Activated T-cell treated with anti-CD3 and anti-CD28 coated beads for 24 hours (primary cell): ENCODE data around the gene TWIST2.

Source experiments
- DNase-seq: peaks from one replicate; pipeline ENCODE4 v3.0.0-alpha.2; 2020; ENCODE audit warnings: low read depth

TWIST2 gene

DNA sequence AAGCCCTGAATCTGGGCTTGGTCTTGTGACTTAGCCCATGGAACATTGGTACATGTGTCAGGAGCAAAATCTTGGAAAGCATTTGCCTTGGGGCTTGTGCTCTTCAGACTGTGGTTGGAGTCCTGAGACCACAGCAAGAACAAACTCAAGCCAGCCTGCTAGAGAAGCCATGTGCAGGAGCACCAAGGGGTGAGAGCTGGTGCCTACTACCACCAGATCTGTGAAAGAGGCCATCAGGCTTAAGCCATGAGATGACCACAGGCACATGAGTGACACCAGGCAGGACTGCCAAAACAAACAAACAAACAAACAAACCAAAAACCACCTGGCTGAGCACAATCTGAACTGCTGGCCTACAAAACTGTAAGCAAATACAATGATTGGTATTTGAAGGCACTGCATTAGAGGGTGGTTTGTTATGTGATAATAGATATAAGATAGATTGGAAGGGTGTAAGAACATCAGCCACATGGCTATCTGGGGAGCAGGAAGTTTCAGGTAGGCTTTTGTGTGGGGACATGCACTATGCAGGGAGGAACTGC is 9.0 kb upstream of the TWIST2 start:
- no peak for DNase-seq

DNA sequence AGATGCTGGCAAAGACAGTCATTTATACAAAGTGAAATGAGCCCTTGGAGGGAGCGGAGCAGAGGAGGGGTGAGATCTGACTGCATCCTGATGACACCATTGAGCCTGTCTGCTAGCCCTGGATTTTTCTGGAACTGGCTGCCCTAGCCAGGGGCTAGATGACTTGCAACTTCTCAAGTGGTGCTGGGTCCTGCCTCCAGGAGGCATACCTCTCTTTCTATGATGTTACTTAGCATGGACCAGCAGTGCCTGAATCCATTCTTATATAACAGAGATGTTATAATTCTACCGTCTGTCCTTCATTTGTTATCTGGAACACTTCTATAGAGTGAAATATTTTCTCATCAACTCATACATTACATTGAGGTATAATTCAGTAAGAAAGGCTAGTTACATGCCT is 8.5 kb upstream of the TWIST2 start:
- no peak for DNase-seq

DNA sequence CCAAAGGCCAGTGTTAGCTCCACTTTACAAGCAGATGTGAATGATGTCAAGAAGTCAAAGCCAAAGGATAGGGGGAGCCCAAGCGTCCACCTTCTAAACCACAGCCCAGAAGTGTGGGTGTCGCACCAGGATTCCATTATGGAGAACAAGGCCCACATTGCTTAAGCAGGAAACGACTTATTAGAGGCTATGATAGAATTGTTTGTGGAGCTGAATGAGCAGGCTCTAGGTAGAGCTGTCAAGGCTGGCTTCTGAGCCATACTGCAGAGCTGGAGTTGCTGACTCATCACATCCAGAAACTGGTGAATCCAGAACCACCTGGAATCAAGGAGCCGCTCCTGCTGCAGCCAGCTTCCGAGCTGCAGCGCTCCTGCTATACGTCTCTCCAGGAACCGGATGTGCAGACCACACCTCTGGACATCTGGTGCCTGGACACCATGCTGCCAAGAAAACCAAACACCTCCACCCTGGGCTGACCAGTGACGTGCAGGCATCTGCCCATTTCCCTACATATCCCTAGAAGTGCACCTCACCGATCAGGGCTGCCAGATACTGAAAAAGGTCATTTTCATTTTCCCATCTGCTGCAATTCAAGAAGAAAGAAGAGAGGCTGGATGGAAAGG is 6.2 kb upstream of the TWIST2 start:
- DNase-seq, result no peak

DNA sequence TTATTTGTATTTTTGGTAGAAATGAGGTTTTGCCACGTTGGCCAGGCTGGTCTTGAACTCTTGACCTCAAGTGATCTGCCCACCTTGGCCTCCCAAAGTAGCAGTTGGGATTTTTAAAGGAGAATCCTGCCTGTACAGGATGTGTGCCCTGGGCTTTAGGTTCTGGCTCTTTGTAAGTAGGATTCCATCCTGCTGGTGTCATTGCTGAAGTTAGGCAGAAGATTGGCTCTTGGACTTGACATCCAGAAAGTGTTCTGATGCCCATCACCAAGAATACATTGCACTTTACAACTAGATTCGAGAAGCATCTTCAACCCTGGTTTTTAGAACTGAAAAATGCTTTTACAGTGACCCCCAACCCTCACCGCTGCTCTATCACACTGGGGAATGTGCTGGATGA is 4.4 kb upstream of the TWIST2 start:
- no peak for DNase-seq

DNA sequence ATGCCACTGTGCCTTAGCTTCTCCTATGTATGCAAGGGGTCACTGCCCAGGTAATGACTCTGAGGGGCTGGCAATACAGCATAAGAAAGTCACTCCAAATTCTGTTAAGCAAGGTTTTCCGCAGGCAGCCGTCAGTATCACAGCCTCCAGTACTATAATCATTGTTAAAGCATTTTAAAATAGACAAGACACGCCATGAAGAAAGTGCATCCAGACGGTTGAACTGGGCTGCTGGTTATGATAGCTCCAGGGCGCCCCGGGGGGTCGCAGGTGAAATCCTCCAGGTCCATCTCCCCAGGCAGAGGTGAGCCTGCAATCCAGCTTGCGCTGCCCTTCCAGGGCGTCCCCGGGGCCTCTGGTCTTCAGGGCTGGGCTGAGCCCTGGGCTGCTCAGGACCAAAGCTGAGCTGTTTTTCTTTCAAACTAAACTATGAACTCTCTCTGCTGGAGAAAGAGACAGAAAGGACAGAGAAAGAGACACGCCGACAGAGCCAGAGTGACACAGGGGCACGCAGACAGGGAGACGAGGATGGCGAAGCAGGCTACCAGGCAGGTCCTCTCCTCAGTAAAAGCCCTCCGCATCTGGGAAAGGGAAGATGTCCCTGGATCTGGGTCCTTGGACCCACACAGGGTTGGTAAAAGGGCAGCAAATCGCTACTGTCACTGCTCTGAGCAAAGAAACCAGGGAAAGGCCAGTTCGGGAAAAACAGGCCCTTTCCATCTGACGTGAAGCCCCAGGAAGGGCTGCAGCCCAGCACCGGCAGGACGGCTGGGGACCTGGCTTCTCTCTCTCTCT is 2.1 kb upstream of the TWIST2 start:
- DNase-seq, result no peak

DNA sequence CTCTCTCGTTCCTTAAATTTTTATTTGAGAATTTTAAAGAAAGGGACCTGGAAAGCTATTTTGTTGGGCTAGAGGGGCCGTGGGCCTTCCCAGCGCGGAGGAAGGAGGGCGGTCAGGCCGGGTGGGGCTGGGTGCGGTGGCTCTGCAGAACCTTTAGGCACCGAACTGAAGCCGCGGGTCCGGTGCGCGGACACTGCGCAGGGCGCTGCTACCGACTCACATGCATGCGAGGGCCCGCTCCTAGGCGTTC is 1.6 kb upstream of the TWIST2 start:
- DNase-seq, result no peak

DNA sequence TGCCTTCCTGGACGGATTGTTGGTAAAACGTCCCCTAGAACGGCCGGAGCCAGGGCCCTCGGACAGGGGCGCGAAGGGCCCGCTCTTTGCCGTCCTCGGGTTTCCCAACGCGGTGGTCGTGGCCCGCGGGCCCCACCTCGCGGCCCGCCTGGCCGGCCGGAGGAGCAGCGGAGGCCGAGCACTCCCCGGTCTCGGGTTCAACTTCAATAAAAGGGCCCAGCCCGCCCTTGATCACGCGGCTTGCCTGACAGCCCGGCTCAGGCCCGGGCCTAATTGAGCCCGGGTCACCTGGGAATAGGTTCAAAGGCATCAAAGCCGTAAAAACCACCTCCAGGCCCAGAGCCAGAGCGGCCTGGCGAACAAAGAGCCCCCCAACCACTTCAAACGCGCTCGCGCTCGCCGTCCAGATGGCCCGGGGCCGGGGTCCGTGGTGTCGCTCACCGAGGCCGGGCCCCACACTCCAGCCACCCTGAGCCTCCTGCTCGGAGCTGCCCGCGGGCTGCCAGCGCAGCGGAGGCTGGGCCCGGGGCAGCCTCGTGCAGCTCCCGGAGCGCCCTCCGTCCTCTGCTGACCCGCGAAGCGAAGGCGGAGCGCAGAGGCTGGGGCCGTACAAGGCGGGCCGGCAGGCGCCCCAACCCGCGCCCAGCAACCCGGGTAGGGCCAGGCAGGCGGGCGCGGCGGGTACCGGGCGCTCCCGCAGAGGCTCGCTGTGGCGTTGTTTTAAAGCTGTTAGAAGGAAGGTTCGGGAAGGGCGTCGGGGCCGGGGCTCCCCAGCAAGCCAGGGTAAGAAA is 1.1 kb upstream of the TWIST2 start:
- DNase-seq, result no peak

DNA sequence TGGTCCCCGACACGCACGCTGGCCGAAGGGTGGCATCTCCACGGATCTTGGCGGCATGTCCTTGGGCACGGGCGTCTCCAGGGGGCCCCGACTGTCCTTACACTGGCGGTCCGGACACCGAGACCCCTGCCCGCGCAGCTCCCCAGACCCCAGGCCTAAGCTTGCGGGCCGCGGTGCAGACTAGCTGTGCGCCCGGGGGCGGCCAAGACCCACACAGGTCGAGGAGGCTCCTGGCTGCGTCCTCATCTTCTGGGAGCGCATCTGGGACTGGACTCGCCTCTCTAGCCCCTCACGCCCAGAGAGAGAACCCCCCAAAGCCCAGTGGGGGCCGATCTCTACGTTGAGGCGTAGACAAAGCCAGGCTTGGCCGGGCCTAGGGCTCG is 475 bp upstream of the TWIST2 start:
- DNase-seq, result no peak

DNA sequence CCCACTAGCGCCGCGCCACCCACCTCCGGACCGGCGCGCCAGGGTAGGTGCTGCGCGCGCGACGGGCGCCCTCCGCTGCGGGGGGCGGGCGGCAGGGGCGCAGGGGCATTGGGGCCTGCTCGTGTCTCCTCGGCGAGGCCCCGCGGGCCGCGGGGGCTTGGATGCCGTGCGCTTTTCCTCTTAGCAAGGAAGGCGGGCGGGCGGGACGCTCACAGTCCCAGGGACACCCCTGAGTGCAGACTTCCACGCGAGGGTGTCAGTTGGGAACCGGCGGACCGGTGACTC is 748 bp downstream of the TWIST2 start:
- no peak for DNase-seq

DNA sequence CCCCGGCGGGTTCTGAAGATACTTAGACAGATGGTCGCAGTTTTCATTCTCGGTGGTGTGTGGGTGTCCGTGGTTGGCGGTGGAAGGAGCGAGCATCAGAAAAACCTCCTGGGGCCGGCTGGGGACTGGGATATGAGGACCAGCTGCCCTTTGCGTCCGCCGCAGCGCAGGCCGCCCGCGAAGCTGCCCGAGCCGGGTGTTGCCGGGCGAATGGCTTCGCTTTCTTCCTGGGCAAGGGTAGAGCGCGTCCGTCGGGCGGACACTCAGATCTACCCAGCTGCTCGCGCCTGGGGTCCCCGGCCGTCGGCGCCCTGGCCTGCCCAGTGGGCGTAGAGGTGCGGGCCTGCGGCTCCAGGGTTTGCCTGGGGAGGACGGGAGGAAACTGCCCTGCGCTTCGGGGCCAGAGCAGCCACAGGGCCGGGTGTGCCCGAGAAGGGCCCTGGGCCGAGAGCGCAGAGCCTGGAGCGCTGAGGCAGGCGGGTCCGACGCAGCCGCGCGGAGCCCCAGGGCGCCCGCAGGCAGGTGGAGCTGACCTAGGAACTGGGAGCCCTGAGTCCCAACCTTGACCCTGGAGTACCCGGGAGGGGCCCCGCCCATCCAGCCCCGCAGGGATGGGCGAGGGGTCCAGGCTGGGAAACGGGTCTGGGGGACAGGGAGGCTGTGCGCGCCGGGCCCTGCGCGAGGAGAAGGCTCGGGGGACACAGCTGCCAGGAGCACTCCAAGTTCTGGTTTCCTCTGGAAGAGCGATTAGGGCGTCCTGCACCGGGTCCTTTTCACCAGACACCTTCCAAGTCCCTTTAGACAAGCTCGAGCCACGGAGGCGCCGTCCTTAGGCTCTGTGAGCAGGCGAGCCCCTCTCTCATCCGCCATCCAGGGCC is 1.3 kb downstream of the TWIST2 start:
- no peak for DNase-seq

DNA sequence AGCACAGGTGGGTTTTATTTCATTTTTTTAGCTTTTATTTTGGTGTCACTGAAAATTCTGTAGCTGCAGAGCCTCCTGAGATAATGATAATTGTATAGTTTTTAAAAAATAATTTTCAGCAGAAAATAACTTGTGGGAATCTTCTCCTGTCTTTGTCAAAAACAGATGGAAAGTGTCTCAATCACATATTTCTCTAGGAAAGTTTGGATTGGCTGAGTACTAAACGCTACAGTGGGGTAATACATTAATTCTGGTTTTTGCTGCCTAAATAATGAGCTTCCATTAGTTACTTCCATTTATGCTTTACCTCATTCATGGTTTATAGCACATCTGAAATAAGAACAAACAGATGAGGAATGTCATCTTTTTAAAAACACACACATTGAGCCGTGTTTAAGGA is 2.2 kb downstream of the TWIST2 start:
- no peak for DNase-seq

DNA sequence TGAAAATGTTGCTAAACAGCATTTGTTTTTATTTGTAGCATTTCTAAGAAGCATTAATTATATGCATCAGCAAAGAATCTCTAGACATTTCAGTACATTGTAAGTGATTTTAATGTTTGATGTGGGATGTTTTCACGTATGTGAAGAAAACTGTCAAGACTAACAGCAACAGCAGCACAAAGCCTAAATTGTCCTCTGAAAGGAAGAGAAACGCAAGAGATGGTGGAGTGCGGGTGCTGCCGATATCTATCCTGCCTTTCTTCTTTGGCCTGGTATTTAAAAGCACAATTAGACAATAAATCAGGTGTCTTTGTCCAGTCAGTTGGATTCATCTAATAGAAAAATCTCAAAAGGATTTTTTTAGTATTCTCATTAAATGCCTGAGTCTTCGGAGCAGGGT is 3.1 kb downstream of the TWIST2 start:
- DNase-seq, result no peak

DNA sequence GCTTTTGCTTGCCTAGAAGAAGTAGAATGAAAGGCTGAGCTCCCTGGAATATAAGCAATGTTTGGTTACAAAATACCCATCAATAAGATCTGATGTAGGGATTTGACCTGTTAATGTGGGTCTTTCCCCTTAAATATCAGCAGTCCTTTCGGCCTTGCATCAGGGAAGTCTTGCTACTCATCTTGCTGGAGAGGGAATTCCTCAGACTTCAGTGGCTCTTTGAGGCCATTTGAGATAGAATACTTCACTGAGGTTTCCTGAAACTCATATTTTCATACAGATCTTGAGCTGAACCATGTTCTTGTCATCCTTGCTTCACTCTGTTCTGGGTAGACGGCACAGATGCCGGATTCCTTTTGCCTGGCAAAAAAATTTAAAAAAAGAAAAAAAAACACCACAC is 3.9 kb downstream of the TWIST2 start:
- DNase-seq, result no peak

DNA sequence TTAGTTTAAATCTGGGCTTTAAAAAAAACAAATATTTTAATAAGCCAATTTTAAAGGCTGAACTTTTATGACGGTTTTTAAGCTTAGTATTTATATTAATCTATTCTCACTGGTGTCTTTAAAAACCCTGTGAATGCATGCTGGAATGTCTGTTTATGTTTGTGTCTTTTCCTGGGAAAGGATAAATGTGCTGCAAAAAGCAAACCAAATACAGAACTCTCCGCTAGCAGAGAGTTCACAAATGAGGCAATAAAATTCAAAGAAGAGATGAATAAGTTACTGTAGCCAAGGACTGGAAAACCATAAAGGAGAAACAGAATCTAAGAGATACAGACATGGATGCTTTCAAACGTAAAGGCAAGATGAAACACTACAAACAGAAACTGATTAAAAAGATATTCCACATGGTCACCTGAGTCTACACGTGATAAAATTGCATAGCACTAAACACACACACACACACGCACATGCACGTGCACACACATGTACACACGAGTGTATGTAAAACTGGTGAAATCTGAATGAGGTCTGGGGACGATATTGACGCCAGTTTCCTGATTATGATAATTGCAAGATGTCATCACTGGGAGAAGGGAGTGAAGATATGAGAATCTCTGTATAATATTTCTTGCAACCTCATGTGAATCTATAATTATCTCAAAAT is 4.5 kb downstream of the TWIST2 start:
- no peak for DNase-seq

DNA sequence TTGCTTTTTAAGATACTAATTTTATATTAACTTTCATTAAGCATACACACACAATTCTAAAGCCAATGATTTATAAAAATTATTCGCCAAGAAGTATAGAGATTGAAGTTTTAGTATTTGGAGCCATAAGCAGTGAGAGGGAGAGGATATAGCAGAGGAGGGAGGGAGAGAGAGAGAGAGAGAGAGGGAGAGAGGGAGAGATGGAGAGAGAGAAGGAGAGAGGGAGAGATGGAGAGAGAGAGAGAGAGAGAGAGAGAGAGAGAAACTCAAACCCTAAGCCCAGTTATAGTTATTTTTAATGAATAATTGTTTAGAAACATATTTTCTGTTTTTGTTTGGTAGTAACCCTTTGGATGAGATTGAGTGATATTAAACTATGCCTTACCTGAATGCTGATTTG is 5.3 kb downstream of the TWIST2 start:
- no peak for DNase-seq

DNA sequence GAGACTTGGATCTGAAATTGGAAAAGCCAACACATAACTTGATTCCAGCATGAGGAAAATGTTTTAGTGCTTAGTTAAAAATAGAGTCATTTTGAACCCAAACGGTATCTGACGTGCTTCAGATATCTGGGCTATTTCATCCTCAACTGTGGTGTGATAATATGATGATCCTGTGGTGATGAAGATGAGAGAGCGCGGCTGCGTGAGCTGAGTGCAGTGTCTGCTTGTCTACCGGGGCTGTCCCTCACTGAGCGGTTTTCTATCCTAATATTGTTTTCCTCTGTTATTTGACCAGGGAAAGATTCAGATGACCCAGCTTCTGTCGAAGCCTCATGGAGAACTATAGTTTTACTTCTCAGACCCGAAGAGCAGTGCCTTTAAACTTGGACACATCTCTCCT is 5.8 kb downstream of the TWIST2 start:
- no peak for DNase-seq

DNA sequence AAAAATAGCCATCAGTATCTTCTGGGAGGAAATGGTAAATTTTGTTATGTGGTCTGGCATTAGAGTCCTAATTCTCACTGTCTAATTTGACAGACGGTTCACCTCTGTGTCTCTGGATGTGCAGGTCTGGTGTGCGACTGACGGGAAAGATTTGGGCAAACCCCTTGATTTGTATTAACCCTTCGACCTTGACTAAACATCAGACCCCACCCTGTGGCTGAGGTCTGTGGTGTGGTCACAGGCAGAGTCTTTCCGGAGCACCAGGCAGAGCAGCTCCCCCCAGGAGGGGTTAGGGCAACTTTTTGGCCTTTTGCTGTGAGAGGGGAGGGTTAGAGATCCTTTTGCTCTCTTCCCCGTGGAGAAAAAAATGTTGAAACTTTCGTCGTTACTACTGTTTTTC is 6.4 kb downstream of the TWIST2 start:
- no peak for DNase-seq

DNA sequence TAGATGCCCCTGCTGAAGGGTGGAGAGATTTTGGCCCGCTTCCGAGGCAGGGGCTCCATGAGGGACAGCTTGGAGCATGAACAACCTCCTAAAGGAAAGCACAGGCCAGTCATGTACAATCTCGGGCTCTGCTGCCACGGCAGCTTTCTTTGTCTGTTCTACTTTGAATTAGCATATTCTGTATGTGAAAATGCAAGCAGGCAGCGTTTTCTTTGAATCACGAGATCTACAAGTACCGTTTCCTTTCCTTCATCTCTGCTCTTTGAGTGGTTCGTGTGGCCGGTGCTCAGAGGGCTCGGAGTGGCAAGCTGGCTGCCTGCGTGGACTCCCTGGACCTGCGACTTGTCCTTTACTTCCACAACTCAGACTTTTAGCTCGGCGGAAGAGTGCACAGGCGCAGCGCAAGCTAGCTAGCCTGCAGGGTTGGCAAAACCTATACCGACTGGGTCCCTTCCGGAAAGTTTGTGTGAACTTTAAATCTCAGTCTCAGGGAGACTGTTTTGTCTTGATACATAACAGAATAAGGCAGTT is 6.9 kb downstream of the TWIST2 start:
- no peak for DNase-seq

DNA sequence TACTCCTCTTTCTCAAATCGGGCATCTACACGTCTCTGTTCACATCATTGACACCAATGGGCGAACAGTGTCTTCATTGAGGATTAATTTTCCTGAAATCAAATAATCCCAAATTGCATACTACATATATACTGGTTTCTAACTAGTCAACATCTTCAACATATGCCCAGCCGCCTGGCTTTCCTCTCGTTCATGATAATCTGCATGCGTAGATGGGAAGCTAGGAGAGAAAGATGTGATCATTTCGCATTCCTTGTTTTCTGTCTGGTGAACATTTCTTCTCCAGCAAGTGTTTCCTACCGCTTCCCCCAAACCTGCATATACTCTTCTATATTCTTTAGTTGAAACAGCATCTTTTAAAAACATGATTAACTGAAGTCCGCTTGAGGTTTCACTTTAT is 7.4 kb downstream of the TWIST2 start:
- DNase-seq, result no peak

DNA sequence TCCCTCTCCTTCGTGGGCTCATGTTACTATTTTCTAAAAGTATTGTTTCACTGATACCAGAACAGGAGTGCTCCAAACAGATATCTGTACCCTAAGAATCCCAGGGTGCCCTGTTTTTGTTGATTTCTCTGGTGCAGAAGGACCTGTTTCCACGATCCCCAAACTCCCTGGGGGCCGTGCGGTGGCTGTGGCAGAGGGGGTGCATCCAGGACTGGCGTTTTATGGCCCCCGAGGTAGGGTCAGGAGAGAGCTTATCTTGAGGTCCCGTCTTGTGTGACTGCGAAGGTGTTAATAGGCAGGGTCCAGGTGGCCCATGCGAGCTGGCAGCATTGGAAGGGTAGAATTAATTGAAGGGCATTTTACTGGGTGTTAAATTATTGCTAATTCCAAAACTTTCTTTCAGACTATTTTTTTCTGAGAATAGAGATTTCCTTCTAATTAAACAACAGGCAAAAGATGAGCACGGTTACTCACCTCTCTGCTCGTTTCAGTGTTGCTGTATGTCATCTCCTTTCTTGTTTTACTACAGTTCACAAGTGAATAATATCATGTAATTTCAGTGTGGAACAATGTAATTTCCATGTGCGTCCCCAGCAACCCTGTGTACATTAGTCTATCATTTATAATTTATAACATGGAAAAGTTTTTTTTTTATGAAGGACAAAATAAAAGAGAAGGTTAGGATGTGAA is 8.2 kb downstream of the TWIST2 start:
- no peak for DNase-seq
